NT2/D1 (cell line): Measurements from ENCODE around the gene SERPINE2.
"Not testable (repeated sequence)": the region's sequence is repeated elsewhere in the genome, so short reads cannot be mapped to it uniquely, and the experiment has no call there.

Experiments
- DNase-seq: peaks from one replicate; pipeline ENCODE4 v3.0.0-alpha.2; 2011; ENCODE audit warnings: low read depth, low spot score
- H3K27me3 ChIP-seq: 2 replicates; pipeline ENCODE4 v1.6.0; 2011; ENCODE audit warnings: mild to moderate bottlenecking; ENCODE audit not compliant: insufficient read length, insufficient read depth
- H3K36me3 ChIP-seq: 2 replicates; pipeline ENCODE4 v1.6.1; 2011; ENCODE audit warnings: mild to moderate bottlenecking, low read length, mixed read lengths; ENCODE audit not compliant: insufficient read depth, insufficient read length
- H3K4me1 ChIP-seq: 2 replicates; pipeline ENCODE4 v1.5.1; 2011; ENCODE audit not compliant: insufficient read depth, insufficient read length
- H3K4me3 ChIP-seq: 2 replicates; pipeline ENCODE4 v1.5.1; 2011; ENCODE audit warnings: low read depth; ENCODE audit not compliant: insufficient read length
- H3K9ac ChIP-seq: 2 replicates; pipeline ENCODE4 v1.6.0; 2011; ENCODE audit warnings: low read depth; ENCODE audit not compliant: insufficient read length
- H3K9me3 ChIP-seq: 2 replicates; pipeline ENCODE4 v1.5.1; 2011; ENCODE audit warnings: mild to moderate bottlenecking, low read length; ENCODE audit not compliant: insufficient read depth
- SUZ12 ChIP-seq: IDR thresholded peaks from 2 replicates; pipeline ENCODE4 v1.6.1; 2011; ENCODE audit not compliant: insufficient read length, insufficient read depth; ENCODE audit errors: extremely low read depth
- YY1 ChIP-seq: IDR thresholded peaks from 2 replicates; pipeline ENCODE4 v1.6.1; 2011; ENCODE audit not compliant: insufficient read length, insufficient read depth
- ZNF274 ChIP-seq: IDR thresholded peaks from 2 replicates; pipeline ENCODE4 v1.6.1; 2011; ENCODE audit warnings: mild to moderate bottlenecking, low read depth, low read length

SERPINE2 gene

GRCh38 chr2:223941579-223942277 is 97.4 kb downstream of the SERPINE2 start:
- Histone ChIP-seq H3K36me3 (no peaks in the 10 kb centered on the region), H3K9me3 (no peaks in the 10 kb centered on the region), H3K27me3 (peaks cover 9% of the 10 kb centered on the region), H3K9ac (no peak overlapping the region), H3K4me3 (no peak overlapping the region), H3K4me1 (no peaks in the 10 kb centered on the region)
- no peak for TF ChIP-seq YY1
- TF ChIP-seq SUZ12, result no peak
- TF ChIP-seq ZNF274, result no peak
- DNase-seq, result no peak

GRCh38 chr2:223939438-223939837 is 99.6 kb downstream of the SERPINE2 start:
- not testable (repeated sequence) for H3K9me3 ChIP-seq, DNase-seq, H3K36me3 ChIP-seq, H3K4me1 ChIP-seq, H3K27me3 ChIP-seq, H3K9ac ChIP-seq, H3K4me3 ChIP-seq

- H3K36me3 ChIP-seq, result no peaks in the 10 kb centered on the region
- H3K4me3 ChIP-seq, result no peak overlapping the region
- H3K27me3 ChIP-seq, result no peaks in the 10 kb centered on the region
- H3K4me1 ChIP-seq, result peaks cover 2% of the 10 kb centered on the region
- TF ChIP-seq YY1 (no peak), ZNF274 (no peak), SUZ12 (no peak)
- H3K9ac ChIP-seq, result no peak overlapping the region
- DNase-seq, result no peak
- no peaks in the 10 kb centered on the region for H3K9me3 ChIP-seq
Measured at GRCh38 chr2:223937535-223937934, 101.6 kb downstream of the SERPINE2 start.

DNA sequence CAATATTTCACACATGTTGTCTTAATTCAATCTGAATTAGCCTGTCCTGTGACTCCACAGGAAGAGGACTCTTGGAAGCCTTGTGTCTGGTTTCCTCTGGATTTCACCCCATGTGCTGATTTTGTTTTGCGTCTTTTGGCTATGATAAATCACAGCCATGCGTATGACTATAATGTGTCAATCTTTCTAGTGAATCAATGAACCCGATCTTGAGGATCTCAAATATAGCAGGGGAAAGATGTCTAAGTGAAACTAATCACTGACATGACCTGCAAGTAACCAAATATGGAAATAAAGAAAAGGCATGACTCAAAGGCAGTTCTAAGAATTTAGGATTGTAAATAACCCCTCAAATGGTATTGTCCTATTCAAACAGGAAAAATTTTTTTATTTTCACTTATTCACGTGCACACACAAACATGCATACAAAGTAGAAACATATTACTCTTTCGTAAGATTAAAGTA is 102.2 kb downstream of the SERPINE2 start:
- no peak for DNase-seq
- Histone ChIP-seq H3K4me3 (no peak overlapping the region), H3K4me1 (peaks cover 2% of the 10 kb centered on the region), H3K27me3 (no peaks in the 10 kb centered on the region), H3K9me3 (no peaks in the 10 kb centered on the region), H3K9ac (no peak overlapping the region), H3K36me3 (no peaks in the 10 kb centered on the region)
- TF ChIP-seq YY1 (no peak), SUZ12 (no peak), ZNF274 (no peak)

GRCh38 chr2:223935459-223936125 is 103.5 kb downstream of the SERPINE2 start:
- H3K36me3 ChIP-seq, result no peaks in the 10 kb centered on the region
- no peaks in the 10 kb centered on the region for H3K27me3 ChIP-seq
- H3K9me3 ChIP-seq, result no peaks in the 10 kb centered on the region
- H3K4me3 ChIP-seq, result no peak overlapping the region
- no peak for DNase-seq
- TF ChIP-seq ZNF274, result no peak
- TF ChIP-seq SUZ12, result no peak
- no peak for TF ChIP-seq YY1
- H3K4me1 ChIP-seq, result peaks cover 5% of the 10 kb centered on the region
- H3K9ac ChIP-seq, result no peak overlapping the region

DNA sequence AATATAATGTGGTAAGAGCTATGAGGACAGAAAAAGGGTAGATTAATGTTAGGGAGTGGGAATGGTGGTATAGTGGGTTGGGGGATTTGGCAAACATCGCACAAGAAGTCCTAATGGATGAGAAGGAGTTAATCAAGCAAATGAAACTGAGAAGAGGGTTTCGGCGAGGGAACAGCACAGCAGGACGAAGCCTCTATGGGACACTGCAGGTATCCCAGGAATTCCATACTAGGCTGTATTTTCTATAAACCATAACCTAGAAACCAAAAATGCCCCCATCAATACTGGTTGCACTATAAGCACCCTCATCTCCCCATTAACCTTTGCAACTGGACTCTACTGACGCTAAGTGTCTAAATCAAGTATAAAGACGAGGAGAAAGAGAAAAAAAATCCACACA is 104.2 kb downstream of the SERPINE2 start:
- H3K27me3 ChIP-seq, result no peaks in the 10 kb centered on the region
- no peaks in the 10 kb centered on the region for H3K9me3 ChIP-seq
- H3K4me3 ChIP-seq, result no peak overlapping the region
- TF ChIP-seq ZNF274 (no peak), YY1 (no peak), SUZ12 (no peak)
- DNase-seq, result no peak
- peaks cover 8% of the 10 kb centered on the region for H3K4me1 ChIP-seq
- no peak overlapping the region for H3K9ac ChIP-seq
- H3K36me3 ChIP-seq, result no peaks in the 10 kb centered on the region
